HL-60 (cell line): Measurements from ENCODE around the gene MPP3.

Source experiments
- DNase-seq, 2 experiments: peaks; one replicate each; pipeline ENCODE4 v3.0.0-alpha.2; 2010 to 2020; ENCODE audit warnings: low read depth in 1 of 2, low spot score in 1 of 2
- H3K27ac ChIP-seq: fragments of 250-450 bp; sonication (Bioruptor Pico); replicated peaks from 2 replicates; pipeline ENCODE4 v1.5.1; 2020; ENCODE audit warnings: mild to moderate bottlenecking, moderate library complexity
- H3K27me3 ChIP-seq: fragments of 250-450 bp; sonication (Bioruptor Pico); 2 replicates; pipeline ENCODE4 v1.5.1; 2021; ENCODE audit warnings: mild to moderate bottlenecking, moderate library complexity; ENCODE audit not compliant: insufficient read depth, poor library complexity, severe bottlenecking
- H3K4me3 ChIP-seq: replicated peaks from 2 replicates; pipeline ENCODE4 v1.5.1; 2011; ENCODE audit warnings: mild to moderate bottlenecking, control low read depth, low read length; ENCODE audit not compliant: insufficient read depth
- GABPA ChIP-seq: IDR thresholded peaks from 2 replicates; pipeline ENCODE4 v1.6.1; 2012; ENCODE audit warnings: low read depth
- POLR2AphosphoS5 ChIP-seq: IDR thresholded peaks from 2 replicates; pipeline ENCODE4 v1.6.1; 2012; ENCODE audit warnings: low read depth
- REST ChIP-seq: IDR thresholded peaks from 2 replicates; pipeline ENCODE4 v1.6.1; 2012; ENCODE audit warnings: low read depth; ENCODE audit not compliant: insufficient replicate concordance
- SPI1 ChIP-seq: IDR thresholded peaks from 2 replicates; pipeline ENCODE4 v1.6.1; 2012; ENCODE audit warnings: low read depth, mild to moderate bottlenecking, borderline replicate concordance
- TF ChIP-seq, protein P1 (sequence below): IDR thresholded peaks from one replicate; pipeline ENCODE4 v1.5.1; 2011; ENCODE audit warnings: low read length, control low read depth, inconsistent platforms; ENCODE audit not compliant: insufficient read depth

Gene MPP3

DNA sequence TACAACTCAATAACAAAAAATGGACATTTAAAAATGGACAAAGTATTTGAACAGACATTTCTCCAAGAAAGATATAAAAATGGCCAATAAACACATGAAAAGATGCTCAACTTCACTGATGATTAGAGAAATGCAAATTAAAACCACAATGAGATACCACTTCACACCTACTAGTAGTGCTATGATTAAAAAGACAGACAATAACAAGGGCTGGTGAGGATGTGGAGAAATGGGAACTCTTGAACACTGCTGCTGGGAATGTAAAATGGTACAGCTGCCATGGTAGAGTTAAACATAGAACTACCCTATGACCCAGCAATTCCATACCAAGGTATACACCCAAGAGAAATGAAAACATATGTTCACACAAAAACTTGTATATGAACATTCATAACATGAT is 27.8 kb downstream of the MPP3 start:
- Histone ChIP-seq H3K27ac (no peak overlapping the region), H3K4me3 (no peak overlapping the region), H3K27me3 (peaks cover 5% of the 10 kb centered on the region)
- DNase-seq = no peak
- TF ChIP-seq SPI1 = no peak
- TF ChIP-seq, protein P1, sequence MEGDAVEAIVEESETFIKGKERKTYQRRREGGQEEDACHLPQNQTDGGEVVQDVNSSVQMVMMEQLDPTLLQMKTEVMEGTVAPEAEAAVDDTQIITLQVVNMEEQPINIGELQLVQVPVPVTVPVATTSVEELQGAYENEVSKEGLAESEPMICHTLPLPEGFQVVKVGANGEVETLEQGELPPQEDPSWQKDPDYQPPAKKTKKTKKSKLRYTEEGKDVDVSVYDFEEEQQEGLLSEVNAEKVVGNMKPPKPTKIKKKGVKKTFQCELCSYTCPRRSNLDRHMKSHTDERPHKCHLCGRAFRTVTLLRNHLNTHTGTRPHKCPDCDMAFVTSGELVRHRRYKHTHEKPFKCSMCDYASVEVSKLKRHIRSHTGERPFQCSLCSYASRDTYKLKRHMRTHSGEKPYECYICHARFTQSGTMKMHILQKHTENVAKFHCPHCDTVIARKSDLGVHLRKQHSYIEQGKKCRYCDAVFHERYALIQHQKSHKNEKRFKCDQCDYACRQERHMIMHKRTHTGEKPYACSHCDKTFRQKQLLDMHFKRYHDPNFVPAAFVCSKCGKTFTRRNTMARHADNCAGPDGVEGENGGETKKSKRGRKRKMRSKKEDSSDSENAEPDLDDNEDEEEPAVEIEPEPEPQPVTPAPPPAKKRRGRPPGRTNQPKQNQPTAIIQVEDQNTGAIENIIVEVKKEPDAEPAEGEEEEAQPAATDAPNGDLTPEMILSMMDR = no peak
- no peak for TF ChIP-seq GABPA

DNA sequence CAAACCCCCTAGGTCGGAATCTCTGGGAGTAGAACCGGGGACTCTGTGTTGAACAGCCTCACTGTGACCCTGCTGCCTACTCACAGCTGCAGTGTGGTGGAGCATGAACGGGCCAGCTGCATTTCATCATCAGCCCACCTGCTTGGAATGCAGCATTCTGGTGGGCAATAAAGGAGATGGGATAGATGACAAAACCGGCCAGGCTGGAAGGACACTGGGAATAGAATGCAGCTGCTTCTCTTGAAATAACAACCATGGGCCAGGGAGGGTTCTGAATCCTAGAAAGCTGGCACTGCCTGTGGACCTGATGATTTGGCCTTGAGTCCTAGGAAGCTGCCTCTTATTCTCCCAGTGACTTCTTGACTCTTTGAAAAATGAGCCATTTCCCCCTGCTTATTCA is 29.2 kb downstream of the MPP3 start:
- no peak overlapping the region for H3K4me3 ChIP-seq

DNA sequence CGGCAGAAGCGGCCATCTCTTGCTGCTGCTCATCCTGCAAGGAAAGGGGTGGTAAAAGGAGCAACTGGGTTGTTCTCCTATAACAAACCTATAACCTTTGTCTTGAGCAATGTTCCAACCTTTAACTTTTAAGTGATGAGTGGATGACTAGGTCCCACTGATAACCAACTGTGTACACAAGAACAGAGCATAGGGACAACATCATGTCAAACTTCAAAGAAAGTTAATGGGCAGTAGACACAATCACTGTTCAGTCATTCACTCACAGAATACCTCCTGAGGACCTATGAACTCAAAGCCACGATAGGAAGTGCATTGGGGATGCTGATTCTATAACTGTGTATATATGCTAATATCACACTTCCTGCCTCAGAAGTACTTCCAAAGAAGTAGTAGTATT is 31.1 kb downstream of the MPP3 start:
- peaks cover 5% of the 10 kb centered on the region for H3K27me3 ChIP-seq
- H3K4me3 ChIP-seq = no peak overlapping the region
- no peak overlapping the region for H3K27ac ChIP-seq
- TF ChIP-seq REST = no peak
- no peak for TF ChIP-seq POLR2AphosphoS5
- TF ChIP-seq, protein P1 = no peak
- TF ChIP-seq GABPA = no peak
- TF ChIP-seq SPI1 = no peak
- DNase-seq = no peak

More for the DNA sequence above, 29.2 kb downstream of the MPP3 start:
- Histone ChIP-seq H3K27me3 (peaks cover 5% of the 10 kb centered on the region), H3K27ac (no peak overlapping the region)
- no peak for DNase-seq
- no peak for TF ChIP-seq SPI1
- no peak for TF ChIP-seq GABPA
- TF ChIP-seq, protein P1 = no peak
- no peak for TF ChIP-seq POLR2AphosphoS5
- no peak for TF ChIP-seq REST

- peaks cover 5% of the 10 kb centered on the region for H3K27me3 ChIP-seq
- H3K4me3 ChIP-seq = no peak overlapping the region
- no peak overlapping the region for H3K27ac ChIP-seq
- DNase-seq = no peak
- no peak for TF ChIP-seq GABPA
- no peak for TF ChIP-seq REST
- TF ChIP-seq SPI1 = no peak
- no peak for TF ChIP-seq POLR2AphosphoS5
- TF ChIP-seq, protein P1 = no peak
Measured at GRCh38 chr17:43800736-43801135, 32.2 kb downstream of the MPP3 start.
